NCI-H1694 (cell line): ENCODE measurements around the gene KRTAP17-1.
"Not testable (repeated sequence)": the region's sequence is repeated elsewhere in the genome, so short reads cannot be mapped to it uniquely, and the experiment has no call there.

Experiments used
- DNase-seq: peaks from one replicate; lab custom pipeline; 2025; lab: John Stamatoyannopoulos, UW

KRTAP17-1 gene, protein sequence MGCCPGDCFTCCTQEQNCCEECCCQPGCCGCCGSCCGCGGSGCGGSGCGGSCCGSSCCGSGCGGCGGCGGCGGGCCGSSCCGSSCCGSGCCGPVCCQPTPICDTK

DNA sequence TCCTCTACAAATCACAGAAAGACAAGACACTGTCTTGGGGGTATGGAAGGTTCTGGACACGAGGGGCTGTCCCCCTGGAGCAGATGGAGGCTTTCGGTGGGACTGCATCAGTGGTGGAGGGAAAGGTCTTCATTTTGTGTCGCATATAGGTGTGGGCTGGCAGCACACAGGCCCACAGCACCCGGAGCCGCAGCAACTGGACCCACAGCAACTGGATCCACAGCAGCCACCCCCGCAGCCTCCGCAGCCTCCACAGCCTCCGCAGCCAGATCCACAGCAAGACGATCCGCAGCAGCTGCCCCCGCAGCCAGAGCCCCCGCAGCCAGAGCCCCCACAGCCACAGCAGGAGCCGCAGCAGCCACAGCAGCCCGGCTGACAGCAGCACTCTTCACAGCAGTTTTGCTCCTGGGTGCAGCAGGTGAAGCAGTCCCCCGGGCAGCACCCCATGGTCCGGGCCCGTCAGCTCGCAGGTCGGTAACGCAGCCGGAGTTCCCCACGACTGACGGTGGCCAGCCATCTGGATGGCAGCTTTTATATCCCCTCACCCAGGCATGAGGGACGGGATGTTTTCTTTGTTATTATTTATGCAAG lies at the start of gene KRTAP17-1:
TSS of gene KRTAP17-1 (minus strand) at position 507 of the 591 bp plus-strand sequence. CDS start at position 447, 60 bp downstream.
- DNase-seq, result no peak

DNA sequence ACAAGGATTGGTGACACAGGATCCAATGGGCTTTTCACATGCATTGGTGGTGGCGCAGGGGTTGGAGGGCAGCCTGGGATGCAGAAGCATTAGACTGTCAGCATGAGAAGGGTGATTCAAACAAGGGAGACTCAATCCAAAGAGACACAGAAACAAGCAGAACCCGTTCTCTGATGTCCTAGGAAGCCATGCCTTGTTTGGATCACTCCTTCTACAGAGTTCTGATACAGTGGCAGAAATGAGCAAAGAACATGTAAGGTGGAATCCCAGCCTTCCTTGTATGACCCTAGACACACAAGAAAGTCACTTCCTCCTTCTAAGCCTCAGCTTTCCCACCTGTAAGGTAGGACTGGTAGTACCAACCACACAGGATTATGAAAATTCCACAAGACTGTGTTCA lies 48.4 kb upstream of the KRTAP17-1 start:
- no peak for DNase-seq

DNA sequence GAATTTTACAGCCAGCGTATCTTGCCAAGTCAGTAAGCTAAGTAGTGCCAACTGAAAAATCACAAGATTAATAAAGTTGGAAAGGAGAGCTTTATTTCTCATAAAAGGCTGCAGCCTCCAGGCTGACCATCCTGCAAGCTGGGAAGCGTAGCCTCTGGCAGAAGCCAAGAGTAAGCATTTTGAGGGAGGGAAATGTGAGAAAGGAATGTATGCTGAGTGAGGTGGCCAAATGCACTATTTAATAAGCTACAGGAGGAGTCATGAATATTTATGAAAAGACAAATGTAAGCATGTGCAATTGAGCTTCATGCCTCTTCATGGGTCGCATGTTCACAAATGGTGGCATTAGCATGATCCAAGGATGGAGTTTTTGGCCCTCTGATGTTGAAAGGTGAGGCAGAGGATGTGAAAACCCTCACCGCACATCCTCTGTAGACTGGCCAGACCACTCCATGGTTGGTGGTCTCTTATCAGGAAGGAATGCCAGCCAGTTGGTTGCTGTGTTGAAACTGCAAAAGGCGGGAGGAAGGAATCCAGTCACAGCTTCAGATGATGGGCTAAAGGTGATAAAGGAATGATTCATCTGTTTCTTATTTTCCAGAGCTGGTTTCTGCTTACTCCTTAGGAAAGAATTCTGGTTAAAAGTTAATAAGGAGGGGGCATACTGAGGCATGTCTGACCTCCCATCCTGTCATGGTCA lies 44.9 kb upstream of the KRTAP17-1 start:
- DNase-seq, result no peak

DNA sequence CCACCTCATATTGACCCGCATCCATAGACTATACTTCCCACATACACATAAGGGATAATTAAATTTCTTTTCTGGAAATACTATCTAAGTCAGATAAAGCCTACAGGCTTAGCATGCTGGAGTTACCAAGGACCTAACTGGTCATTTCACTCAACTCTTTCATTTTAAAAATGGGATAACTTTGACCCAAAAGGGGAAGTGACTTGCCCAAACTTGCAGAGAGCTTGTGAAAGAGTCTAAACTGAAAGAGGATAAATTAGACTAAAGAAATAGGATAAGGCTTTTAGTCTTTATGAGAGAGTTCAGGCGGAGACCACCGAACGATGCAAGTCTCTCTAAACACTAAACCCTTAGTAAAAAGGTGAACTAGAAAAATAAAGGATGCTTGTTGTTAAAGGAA lies 39.0 kb upstream of the KRTAP17-1 start:
- DNase-seq, result no peak

DNA sequence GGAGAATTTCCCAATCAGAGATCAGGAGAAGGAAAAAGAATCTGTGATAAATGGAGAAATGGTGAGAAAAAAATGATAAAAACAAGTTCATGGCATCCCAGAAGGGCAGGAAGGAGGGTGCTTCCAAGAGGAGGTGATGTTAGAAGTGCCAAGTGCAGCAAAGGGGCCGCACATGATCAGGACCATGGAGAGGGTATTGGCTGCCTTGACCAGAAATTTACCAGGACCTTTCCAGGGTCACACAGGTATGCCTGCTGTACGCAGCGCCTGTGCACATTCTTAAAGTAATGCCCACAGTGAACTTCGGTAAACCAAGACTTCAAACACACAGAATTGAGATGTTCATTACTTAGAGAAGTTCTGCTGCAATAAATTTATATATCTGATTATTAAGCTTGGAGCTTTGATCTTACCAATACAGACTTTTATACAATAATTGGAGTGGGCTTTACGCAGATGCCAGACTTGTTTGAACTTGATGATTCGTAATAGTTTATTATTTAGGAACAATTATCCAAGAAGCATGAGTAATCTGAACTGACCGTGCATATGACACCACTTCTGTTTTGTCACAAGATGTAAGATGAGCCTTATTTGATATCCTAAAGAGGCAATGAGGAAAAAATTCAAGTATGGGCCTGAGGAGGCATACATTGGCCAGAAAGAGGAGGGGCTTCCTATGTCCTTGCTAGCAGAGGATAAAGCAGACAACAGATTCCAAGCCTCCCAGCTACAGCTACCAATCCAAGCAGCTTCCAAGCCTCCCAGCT lies 37.3 kb upstream of the KRTAP17-1 start:
- no peak for DNase-seq

DNA sequence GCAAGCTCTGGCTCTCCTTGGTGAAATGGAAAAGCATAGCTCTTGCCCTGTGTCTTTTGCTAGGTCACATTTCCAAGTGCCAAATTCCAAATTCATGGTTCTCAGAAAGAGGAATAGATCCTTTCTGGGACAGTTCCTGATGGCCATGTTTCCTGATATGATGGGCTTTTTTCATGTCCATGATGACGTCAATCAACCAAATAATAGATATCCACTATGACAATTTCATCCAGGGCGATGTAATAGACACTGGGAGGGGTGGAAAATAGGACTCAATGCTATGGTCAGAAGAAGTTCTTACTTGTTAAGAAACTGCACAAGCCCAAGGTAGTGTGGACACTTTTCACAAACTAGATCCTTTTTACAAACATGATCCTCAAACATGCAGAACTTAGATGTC lies 35.7 kb upstream of the KRTAP17-1 start:
- DNase-seq, result no peak

DNA sequence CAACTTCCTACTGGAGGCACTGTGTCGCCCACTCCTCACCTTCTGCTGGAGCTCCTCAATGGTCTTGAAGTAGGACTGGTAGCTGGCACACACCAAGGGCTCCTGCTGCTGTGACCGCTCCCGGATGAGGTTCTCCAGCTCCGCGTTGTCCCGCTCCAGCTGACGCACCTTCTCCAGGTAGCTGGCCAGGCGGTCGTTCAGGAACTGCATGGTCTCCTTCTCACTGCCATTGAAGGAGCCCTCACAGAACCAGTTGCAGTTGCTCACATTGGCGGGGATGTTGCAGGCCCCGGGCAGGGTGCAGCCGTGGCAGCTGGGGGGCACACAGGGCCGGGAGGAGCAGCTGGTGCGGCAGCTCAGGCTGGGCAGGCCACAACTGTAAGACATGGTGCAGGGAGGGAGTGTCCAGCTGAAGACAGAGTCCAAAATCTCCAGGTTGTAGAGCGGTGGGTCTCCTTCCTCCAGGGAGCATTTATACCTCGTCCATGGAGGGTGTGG lies 34.9 kb upstream of the KRTAP17-1 start, which contains the start of gene KRT33A:
TSS of gene KRT33A (minus strand) at position 448 of the 498 bp plus-strand sequence. CDS start at position 387, 61 bp downstream.
- DNase-seq, result not testable (repeated sequence)

DNA sequence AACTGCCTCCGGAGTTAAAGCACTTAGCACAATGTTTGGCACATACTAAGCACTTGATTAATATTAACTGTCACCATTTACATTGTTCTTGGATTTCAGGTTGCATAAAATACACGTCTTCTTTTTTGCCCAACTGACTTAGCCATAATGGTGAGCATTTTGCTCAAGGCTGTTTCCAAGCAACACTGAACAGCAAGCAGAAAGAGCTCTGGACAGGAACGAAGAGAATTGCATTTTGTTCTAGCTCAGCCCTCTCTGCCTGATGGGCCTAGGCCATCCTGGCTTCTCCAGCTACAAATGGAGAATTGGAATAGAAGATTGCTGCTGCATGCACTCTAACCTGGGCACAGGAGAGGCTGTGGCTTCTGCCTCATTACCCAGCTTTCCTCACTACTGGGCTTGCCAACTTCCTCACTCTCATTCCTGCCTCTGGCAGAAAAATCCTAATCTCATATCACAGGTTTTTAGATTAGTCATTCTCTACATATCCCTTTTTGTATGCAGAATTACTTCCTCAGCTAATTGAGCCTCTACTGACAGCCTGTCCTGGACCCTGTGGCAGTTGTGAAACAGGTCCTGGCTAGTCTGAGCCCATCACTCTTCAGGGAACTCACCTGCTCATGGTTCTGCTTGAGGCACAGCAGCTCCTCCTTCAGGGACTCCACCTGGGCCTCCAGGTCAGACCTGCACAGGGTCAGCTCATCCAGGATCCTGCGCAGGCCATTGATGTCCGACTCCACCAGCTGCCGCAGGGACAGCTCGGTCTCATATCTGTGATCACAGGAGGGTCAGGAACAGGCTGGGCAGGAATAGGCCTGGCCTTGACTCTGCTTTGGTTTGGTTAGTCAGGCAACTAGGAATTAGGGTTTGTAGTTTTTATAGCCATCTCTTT lies 32.6 kb upstream of the KRTAP17-1 start:
- no peak for DNase-seq

DNA sequence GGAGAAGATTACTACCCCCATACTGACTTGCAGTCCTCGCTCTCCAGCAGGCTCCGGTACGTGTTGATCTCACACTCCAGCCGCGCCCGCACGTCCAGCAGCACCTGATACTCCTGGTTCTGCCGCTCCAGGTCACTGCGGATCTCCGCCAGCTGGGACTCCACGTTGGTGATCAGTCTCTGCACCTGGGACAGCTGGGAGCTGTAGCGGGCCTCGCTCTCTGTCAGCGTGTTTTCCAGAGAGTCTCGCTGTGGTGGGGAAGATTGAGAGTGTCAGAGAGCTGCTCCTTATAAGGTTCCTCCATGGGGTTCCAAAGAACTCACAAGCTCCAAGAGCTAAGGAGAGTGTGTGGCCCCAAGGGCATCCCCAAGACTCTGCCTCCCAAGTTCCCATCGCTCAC lies 30.9 kb upstream of the KRTAP17-1 start:
- not testable (repeated sequence) for DNase-seq

DNA sequence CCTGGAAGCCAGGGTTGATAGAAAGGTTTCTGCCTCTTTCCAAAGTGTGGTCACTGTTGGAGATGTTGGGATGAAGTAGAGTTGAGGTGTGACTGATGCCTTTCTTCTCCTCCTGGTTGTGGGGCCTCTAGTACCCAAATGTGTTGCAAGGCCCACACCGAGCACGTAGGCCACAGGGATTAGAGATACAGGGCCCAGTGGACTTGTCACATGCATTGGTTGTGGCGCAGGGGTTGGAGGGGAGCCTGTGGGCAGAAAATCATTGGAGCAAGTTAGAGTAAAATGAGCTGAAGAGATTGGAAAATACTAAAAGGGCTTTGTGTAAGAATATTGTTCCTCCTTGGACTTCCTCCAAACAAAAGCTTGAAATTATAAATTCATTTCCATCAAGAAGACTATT lies 30.5 kb upstream of the KRTAP17-1 start:
- no peak for DNase-seq

DNA sequence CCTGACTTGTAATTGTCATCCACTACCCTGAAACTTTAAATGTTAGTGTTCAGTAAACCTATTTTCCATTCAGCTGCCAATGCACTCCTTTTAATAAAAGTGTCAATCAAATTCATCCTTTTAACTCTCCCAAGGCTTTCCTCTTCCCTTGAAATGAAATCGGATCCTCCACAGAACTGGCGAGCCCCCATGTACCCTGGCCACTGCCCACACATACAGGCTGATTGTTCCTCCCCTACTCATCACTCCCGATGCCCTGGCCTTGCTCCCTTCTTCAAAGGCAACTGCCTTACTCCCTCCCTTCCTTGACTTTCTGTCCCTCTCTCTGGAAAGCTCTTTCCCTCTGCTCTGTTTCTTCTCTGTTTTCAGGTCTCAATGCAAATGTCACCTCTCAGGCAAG lies 27.5 kb upstream of the KRTAP17-1 start:
- no peak for DNase-seq

DNA sequence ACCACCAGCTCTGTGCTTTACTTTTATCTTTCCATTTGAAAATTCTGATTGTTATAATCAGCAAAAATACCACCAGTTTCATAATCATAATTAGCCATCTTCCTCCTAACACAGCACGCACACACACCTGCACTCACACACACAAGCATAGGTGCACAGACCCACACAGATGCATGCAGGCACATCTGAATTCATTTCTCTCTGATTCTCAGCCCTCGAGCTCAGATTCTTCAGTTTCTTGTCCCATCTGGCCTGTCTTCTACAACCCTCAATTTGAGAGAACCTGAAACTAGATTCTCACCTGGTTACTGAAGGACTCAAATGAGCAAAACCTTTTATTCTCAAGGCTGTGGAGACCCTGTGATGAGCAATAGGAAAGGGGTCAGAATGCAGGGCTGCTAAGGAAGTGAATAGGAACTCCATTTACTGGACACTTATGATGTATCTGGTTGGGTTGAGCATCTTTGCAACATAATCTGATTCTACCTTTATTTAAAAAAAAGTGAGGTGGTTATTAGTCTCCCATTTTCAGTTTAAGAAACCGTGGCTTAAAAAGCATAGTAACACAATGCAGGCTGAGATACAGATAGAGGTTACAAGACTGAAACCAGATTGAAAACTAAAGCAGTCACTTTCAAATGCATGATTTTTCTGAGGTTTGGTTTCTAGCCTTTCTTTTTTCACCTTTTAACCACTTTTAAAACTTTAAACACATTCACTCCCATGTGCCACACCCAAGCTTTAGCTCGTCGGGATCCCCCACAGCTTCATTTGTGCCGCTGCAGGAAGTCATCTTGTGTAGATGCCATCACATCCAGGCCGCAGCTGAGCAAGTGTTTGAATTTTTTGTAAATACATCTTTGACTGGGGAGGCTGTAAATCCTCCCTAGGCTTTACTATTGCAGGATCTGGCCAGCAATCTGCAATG lies 25.7 kb upstream of the KRTAP17-1 start:
- no peak for DNase-seq

DNA sequence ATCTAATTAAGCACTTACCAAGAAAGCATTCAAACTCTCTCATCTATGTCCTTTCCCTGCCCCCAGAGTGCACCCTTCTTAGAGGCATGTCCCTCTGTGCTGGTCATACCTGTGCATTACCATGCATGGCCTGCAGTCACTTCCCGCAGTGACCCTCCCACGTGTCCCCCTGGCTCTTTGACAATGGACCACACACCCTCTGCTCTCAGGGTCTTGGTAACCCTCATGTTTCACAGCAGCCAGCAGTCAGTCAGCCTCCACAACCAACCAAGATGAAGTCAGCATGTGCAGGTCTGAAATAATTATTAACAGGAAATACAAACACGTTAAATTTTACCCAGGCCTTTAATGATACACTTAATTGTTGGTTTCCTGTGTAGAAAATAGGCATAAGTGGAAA lies 25.0 kb upstream of the KRTAP17-1 start:
- DNase-seq, result no peak

DNA sequence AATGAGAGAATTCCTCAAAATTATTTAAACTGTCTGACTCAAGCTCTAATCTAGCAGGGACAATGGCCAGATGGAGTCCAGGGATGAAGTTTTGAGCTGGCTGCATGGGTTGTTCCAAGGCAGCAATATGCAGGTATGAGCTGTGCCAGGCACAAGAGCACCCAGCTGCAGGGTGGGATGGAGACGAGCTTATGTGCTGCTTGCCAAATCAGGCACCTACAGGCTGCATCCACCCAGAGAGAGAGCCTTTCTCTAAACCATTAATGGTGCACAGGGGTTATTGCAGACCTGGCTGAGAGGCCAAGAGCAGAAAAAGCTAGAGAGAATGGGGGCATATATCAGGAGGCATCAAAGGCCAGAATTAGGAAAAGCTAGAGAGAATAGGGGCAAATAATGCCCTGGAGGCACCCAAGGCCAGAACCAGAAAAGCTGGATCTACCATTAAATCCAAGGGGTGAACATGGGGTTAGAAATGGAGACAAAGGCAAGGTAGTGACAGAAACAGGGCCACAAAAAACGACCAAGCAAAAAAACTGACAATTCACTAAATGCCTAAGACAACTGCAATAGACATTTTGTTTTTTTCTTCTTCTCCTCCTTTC lies 24.2 kb upstream of the KRTAP17-1 start:
- no peak for DNase-seq

DNA sequence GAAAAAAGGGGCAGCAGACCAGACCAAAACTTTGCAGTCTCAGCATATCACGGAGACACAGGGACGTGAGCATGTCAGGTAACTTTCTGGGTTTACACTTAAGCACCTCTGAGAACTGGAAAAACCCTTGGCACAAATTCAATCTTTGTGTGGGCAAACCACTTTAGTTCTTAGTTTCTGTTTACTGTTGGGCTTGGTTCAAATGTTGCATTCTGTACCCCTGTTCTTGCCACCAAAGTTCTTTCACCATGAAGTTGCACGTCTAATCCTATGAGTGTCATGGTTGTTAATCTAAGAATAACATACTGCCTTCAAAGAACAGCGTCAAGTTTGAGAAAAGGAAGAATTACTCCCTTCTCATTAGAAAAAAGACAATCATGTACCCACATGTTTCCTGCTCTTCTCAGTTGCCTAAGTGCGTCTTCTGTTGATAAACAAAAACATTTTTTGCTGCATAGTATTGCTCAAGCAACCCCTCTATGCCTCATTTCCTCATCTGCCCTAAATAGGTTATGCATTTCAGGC lies 23.5 kb upstream of the KRTAP17-1 start:
- DNase-seq, result no peak

DNA sequence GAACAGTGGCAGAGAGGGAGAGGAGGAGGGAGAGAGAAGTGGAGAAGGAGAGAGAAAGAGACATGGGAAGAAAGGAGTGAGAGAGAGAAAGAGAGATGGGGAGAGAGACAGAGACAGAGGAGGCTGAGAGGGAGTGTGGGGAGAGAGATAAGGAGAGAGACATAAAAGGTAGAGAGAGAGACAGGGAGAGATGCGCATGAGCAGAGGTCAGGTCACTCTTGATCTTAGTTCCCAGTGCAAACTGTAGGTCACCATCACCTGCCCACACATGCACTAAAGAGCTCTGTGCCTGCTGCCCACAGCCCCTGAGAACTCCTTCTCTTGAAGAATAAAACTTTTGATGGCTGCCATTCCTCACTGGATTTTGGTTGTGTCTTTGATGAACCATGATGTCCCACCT lies 20.2 kb upstream of the KRTAP17-1 start:
- DNase-seq, result no peak

DNA sequence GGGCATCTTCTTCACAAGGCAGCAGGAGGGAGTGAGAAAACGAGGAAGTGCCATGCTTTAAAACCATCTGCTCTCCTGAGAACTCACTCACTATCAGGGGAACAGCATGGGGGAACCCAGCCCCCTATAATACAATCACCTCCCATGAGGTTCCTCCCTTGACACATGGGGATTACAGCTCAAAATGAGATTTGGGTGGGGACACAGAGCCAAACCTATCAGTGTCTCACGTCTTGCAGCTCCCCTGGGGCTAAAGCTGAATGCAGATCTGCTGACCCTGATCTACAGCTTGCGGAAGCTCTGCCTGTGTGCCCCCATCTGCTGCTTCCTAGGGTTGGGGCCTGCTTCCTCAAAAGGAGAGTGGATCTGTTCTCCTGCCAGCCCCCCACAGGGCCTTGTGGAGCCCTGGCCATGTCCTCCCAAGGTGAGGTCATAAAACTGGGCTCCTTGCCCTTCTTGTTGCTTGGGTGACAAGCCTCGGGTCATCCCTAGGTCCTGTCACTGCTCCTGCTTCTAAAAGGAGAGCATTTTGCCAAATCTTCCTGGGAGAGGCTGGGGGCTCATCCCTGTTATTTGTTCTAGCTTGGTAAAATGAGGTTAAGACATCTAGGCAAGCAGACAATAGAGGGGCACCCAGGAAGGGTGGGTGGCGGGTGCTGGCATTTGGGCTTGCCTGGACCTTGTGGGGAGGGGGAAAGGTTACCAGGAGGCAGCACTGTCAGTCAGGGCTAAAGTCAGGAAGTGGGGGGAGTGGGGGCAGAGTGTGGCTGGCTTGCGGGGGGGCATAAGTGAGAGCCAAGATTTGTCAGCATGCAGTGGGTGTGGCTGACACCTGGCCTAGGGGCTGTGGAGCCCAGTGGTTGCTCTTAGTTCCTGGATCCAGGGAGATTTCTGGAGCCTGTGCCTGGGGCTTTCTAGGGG lies 19.1 kb upstream of the KRTAP17-1 start:
- DNase-seq, result no peak

DNA sequence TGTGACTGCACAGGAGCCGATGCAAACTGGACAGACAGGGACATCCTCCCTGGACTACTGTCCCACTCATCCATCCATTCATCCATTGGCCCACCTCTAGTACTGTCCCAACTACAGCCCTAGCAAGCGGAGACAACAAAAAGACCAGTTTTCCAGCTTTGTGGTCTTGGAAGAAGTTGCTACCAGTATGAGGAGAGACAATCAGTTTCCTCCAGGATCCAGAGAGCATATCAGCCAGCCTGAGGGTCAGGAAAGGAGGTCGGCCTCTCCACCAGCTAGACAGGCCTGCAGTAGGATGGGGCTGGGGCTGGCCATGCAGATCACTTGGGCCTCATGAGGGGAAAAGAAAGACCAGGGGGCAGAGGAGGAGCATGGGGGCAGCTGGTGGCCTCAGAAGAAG lies 18.3 kb upstream of the KRTAP17-1 start:
- no peak for DNase-seq

DNA sequence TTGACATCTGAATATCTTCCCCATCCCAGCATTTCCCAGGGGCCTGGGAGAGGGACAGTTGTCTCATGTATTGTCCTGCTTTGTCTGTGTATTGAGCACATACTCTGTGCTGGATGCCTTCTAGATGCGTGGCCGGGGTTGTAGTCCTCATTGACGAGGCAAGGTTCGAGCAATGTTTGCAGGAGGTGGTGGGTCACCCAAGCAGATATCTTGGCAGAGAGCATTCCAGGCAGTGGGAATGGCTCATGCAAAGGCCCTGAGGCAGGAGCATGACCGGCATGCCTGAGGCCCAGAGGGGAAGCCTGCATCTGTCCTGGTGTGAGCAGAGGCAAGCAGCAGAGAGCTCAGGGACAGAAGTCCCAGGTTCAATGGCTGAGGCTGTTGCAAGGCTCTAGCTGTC lies 17.6 kb upstream of the KRTAP17-1 start:
- no peak for DNase-seq
